HepG2 (cell line): ENCODE measurements around the gene CCDC85C. TPM values are rescaled to one million over a fixed set of nuclear protein-coding genes. Genes with fewer than 3 reads are reported as not detected.

Experiments used
- CHD4 ChIP-seq: fragments of 200-600 bp; sonication (generic); IDR thresholded peaks from 2 replicates; pipeline ENCODE4 v1.7.0; 2017; ENCODE audit warnings: mild to moderate bottlenecking, low read length, borderline replicate concordance
- ETV5 ChIP-seq: IDR thresholded peaks from 2 replicates; pipeline ENCODE4 v1.6.1; 2018; ENCODE audit warnings: missing biosample characterization, missing genetic modification reagents, inconsistent platforms, borderline replicate concordance
- HOXD1 ChIP-seq: sonication (generic); formaldehyde crosslinking; IDR thresholded peaks from 2 replicates; pipeline ENCODE4 v1.5.0; 2020; ENCODE audit warnings: missing genetic modification reagents
- RXRA ChIP-seq: sonication (generic); formaldehyde crosslinking; IDR thresholded peaks from 2 replicates; pipeline ENCODE4 v1.5.1; 2020; ENCODE audit warnings: missing genetic modification reagents
- SMC3 ChIP-seq: IDR thresholded peaks from 2 replicates; pipeline ENCODE4 v1.6.1; 2011; ENCODE audit warnings: low read length, improper control_type of control experiment
- ZBTB1 ChIP-seq: sonication (generic); formaldehyde crosslinking; IDR thresholded peaks from 2 replicates; pipeline ENCODE4 v1.4.0; 2020; ENCODE audit warnings: missing genetic modification reagents, borderline replicate concordance
- ZNF543 ChIP-seq: sonication (generic); formaldehyde crosslinking; IDR thresholded peaks from 2 replicates; pipeline ENCODE4 v1.4.0; 2020; ENCODE audit warnings: mild to moderate bottlenecking, missing genetic modification reagents
- ZNF777 ChIP-seq: sonication (generic); formaldehyde crosslinking; IDR thresholded peaks from 2 replicates; pipeline ENCODE4 v1.4.0; 2020; ENCODE audit warnings: missing genetic modification reagents
- polyA plus RNA-seq, 8 experiments: library from polyadenylated mRNA; depleted of rRNA in 3 of 8; stranded (reverse) in 7 of 8; unstranded in 1 of 8; fragments of >200 nt; fragmentation: Illumina TruSeq in 4 of 8; extraction: Trizol in 4 of 8; gene quantifications; 2 replicates each; pipeline versions ENCODE4 v1.2.1 to v1.2.3, GENCODE V29; 2011 to 2016; ENCODE audit warnings: low read depth in 4 of 8, missing spikeins in 1 of 8, mixed read lengths in 1 of 8; ENCODE audit not compliant: insufficient read depth in 1 of 8
- total RNA-seq, 5 experiments: library from RNA; depleted of rRNA; stranded (reverse); fragments of >200 nt; fragmentation: Illumina TruSeq; extraction: Trizol; gene quantifications; 2 replicates each; pipeline ENCODE4 v1.2.3, GENCODE V29; 2016; ENCODE audit warnings: low read depth in 1 of 5
- TF ChIP-seq, protein P1 (sequence below): sonication (generic); formaldehyde crosslinking; IDR thresholded peaks from 2 replicates; pipeline ENCODE4 v1.5.1; 2020; ENCODE audit warnings: mild to moderate bottlenecking, missing genetic modification reagents, borderline replicate concordance
- TF ChIP-seq, protein P2 (sequence below): sonication (generic); formaldehyde crosslinking; IDR thresholded peaks from 2 replicates; pipeline ENCODE4 v1.4.0; 2020; ENCODE audit warnings: missing genetic modification reagents
- TF ChIP-seq, protein P3 (sequence below): sonication (generic); formaldehyde crosslinking; IDR thresholded peaks from 2 replicates; pipeline ENCODE4 v1.4.0; 2020; ENCODE audit warnings: missing genetic modification reagents
- TF ChIP-seq, protein P4 (sequence below): sonication (generic); formaldehyde crosslinking; IDR thresholded peaks from 2 replicates; pipeline ENCODE4 v1.4.0; 2020; ENCODE audit warnings: missing genetic modification reagents, borderline replicate concordance

The CCDC85C gene
- total and polyA plus RNA-seq, 2 of the 13 experiments (the other 11 are each of a cell fraction or from before 2014, with no cell fraction given) = 18.8 to 43.8 TPM

DNA sequence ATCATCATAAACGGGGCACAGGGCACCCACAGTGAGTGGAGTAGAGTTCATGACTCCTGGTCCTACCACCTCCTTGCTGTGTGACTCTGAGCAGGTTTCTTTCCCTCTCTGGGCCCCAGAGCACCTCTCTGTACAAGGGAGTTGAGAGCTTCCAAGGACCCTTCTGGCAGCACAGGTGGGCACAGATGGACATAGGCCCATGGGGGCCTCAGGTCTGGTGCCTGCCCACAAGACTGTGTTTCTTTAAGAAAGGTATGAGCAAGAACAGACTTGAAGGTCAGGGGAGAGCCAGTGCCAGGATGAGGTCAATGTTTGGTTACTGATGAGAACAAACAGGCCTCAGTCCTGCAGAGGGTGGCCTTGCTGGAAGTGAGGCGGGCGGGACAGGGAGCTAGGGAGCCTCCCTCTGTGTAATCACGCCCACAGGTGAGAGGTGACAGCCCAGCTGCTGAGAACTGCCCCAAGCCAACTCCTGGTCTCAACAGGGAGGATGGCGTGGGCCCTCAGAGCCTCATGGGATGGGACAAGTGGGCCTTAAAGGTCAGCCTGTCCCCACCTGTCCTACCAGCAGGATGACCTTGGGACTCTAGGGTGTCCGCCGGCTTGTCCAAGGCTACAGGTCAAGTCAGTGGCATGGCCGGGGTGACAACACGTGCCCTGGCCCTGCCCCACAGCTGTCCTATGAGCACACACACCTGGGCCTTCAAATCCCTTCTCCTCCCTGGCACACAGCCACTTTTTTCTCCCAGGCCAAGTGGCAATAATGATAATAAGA lies 49.1 kb downstream of the CCDC85C start (continued):
- TF ChIP-seq, protein P1, sequence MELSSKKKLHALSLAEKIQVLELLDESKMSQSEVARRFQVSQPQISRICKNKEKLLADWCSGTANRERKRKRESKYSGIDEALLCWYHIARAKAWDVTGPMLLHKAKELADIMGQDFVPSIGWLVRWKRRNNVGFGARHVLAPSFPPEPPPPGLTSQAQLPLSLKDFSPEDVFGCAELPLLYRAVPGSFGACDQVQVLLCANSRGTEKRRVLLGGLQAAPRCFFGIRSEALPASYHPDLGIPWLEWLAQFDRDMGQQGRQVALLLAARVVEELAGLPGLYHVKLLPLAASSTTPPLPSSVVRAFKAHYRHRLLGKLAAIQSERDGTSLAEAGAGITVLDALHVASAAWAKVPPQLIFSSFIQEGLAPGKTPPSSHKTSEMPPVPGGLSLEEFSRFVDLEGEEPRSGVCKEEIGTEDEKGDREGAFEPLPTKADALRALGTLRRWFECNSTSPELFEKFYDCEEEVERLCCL (CRISPR knock-in tag) = no peak
- TF ChIP-seq CHD4 = peak; percentile 85
- TF ChIP-seq ETV5 (CRISPR knock-in tag) = peak; percentile 56
- peak; percentile 87 for TF ChIP-seq RXRA (CRISPR knock-in tag)
- TF ChIP-seq, protein P2, sequence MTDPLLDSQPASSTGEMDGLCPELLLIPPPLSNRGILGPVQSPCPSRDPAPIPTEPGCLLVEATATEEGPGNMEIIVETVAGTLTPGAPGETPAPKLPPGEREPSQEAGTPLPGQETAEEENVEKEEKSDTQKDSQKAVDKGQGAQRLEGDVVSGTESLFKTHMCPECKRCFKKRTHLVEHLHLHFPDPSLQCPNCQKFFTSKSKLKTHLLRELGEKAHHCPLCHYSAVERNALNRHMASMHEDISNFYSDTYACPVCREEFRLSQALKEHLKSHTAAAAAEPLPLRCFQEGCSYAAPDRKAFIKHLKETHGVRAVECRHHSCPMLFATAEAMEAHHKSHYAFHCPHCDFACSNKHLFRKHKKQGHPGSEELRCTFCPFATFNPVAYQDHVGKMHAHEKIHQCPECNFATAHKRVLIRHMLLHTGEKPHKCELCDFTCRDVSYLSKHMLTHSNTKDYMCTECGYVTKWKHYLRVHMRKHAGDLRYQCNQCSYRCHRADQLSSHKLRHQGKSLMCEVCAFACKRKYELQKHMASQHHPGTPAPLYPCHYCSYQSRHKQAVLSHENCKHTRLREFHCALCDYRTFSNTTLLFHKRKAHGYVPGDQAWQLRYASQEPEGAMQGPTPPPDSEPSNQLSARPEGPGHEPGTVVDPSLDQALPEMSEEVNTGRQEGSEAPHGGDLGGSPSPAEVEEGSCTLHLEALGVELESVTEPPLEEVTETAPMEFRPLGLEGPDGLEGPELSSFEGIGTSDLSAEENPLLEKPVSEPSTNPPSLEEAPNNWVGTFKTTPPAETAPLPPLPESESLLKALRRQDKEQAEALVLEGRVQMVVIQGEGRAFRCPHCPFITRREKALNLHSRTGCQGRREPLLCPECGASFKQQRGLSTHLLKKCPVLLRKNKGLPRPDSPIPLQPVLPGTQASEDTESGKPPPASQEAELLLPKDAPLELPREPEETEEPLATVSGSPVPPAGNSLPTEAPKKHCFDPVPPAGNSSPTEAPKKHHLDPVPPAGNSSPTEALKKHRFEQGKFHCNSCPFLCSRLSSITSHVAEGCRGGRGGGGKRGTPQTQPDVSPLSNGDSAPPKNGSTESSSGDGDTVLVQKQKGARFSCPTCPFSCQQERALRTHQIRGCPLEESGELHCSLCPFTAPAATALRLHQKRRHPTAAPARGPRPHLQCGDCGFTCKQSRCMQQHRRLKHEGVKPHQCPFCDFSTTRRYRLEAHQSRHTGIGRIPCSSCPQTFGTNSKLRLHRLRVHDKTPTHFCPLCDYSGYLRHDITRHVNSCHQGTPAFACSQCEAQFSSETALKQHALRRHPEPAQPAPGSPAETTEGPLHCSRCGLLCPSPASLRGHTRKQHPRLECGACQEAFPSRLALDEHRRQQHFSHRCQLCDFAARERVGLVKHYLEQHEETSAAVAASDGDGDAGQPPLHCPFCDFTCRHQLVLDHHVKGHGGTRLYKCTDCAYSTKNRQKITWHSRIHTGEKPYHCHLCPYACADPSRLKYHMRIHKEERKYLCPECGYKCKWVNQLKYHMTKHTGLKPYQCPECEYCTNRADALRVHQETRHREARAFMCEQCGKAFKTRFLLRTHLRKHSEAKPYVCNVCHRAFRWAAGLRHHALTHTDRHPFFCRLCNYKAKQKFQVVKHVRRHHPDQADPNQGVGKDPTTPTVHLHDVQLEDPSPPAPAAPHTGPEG (CRISPR knock-in tag) = peak; percentile 59; the same call in 1 of the 2 replicates
- TF ChIP-seq, protein P3, sequence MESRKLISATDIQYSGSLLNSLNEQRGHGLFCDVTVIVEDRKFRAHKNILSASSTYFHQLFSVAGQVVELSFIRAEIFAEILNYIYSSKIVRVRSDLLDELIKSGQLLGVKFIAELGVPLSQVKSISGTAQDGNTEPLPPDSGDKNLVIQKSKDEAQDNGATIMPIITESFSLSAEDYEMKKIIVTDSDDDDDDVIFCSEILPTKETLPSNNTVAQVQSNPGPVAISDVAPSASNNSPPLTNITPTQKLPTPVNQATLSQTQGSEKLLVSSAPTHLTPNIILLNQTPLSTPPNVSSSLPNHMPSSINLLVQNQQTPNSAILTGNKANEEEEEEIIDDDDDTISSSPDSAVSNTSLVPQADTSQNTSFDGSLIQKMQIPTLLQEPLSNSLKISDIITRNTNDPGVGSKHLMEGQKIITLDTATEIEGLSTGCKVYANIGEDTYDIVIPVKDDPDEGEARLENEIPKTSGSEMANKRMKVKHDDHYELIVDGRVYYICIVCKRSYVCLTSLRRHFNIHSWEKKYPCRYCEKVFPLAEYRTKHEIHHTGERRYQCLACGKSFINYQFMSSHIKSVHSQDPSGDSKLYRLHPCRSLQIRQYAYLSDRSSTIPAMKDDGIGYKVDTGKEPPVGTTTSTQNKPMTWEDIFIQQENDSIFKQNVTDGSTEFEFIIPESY (CRISPR knock-in tag) = 0 out of 2 replicates have a peak, but pooled peaks have one; percentile 11
- 0 out of 2 replicates have a peak, but pooled peaks have one; percentile 48 for TF ChIP-seq ZNF543 (CRISPR knock-in tag)
- 0 out of 2 replicates have a peak, but pooled peaks have one; percentile 64 for TF ChIP-seq HOXD1 (CRISPR knock-in tag)
- TF ChIP-seq ZBTB1 (CRISPR knock-in tag) = no peak
- no peak for TF ChIP-seq ZNF777
- TF ChIP-seq, protein P4, sequence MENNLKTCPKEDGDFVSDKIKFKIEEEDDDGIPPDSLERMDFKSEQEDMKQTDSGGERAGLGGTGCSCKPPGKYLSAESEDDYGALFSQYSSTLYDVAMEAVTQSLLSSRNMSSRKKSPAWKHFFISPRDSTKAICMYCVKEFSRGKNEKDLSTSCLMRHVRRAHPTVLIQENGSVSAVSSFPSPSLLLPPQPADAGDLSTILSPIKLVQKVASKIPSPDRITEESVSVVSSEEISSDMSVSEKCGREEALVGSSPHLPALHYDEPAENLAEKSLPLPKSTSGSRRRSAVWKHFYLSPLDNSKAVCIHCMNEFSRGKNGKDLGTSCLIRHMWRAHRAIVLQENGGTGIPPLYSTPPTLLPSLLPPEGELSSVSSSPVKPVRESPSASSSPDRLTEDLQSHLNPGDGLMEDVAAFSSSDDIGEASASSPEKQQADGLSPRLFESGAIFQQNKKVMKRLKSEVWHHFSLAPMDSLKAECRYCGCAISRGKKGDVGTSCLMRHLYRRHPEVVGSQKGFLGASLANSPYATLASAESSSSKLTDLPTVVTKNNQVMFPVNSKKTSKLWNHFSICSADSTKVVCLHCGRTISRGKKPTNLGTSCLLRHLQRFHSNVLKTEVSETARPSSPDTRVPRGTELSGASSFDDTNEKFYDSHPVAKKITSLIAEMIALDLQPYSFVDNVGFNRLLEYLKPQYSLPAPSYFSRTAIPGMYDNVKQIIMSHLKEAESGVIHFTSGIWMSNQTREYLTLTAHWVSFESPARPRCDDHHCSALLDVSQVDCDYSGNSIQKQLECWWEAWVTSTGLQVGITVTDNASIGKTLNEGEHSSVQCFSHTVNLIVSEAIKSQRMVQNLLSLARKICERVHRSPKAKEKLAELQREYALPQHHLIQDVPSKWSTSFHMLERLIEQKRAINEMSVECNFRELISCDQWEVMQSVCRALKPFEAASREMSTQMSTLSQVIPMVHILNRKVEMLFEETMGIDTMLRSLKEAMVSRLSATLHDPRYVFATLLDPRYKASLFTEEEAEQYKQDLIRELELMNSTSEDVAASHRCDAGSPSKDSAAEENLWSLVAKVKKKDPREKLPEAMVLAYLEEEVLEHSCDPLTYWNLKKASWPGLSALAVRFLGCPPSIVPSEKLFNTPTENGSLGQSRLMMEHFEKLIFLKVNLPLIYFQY (CRISPR knock-in tag) = 0 out of 2 replicates have a peak, but pooled peaks have one; percentile 16
- 0 out of 2 replicates have a peak, but pooled peaks have one; percentile 21 for TF ChIP-seq SMC3
